Caco-2 (cell line): Measurements from ENCODE around the gene TNS3. TPM values are rescaled to one million over a fixed set of nuclear protein-coding genes. Genes with fewer than 3 reads are reported as not detected.
A peak's percentile ranks its signal among the peaks of the same experiment; 100 is the strongest.

Experiments used
- BruUV-seq: library from RNA; stranded (reverse); fragments of 400-500 nt; replicated peaks from 2 replicates; lab custom pipeline; 2021; lab: Mats Ljungman, UMichigan
- CTCF ChIA-PET: fragments of 300-600 bp; sonication (Branson Sonifier 250); formaldehyde crosslinking; loops from one replicate; lab custom pipeline; 2022; ENCODE audit warnings: antibody characterized with exemption; lab: Charles Lee
- POLR2A ChIA-PET: fragments of 300-600 bp; sonication (Branson Sonifier 250); formaldehyde crosslinking; loops from one replicate; lab custom pipeline; 2022; ENCODE audit warnings: antibody characterized with exemption; lab: Charles Lee
- DNase-seq, 2 experiments: peaks; one replicate each; pipeline versions ENCODE4 v3.0.0 to v3.0.0-alpha.2; 2020 to 2022
- H3K27me3 ChIP-seq: replicated peaks from 2 replicates; pipeline ENCODE4 v1.6.0; 2011; ENCODE audit warnings: low read length; ENCODE audit not compliant: control insufficient read depth, insufficient read depth
- H3K36me3 ChIP-seq: 2 replicates; pipeline ENCODE4 v1.5.1; 2011; ENCODE audit warnings: low read length; ENCODE audit not compliant: control insufficient read depth, insufficient read depth
- H3K4me1 ChIP-seq: fragments of 250-450 bp; sonication (Bioruptor Pico); 2 replicates; pipeline ENCODE4 v1.5.1; 2020; ENCODE audit warnings: mild to moderate bottlenecking
- H3K4me3 ChIP-seq: 2 replicates; pipeline ENCODE4 v1.5.1; 2011; ENCODE audit warnings: low read depth, mild to moderate bottlenecking, control low read depth, low read length
- H3K9me3 ChIP-seq: fragments of 250-450 bp; sonication (Bioruptor Pico); 2 replicates; pipeline ENCODE4 v1.5.1; 2020; ENCODE audit warnings: mild to moderate bottlenecking, moderate library complexity
- H3K27ac Mint-ChIP-seq: one replicate; pipeline ENCODE4 v1.8.0; 2022; ENCODE audit warnings: mixed read lengths; ENCODE audit not compliant: unreplicated experiment
- H3K27me3 Mint-ChIP-seq: one replicate; pipeline ENCODE4 v1.8.0; 2022; ENCODE audit warnings: mixed read lengths; ENCODE audit not compliant: insufficient read depth, unreplicated experiment
- H3K36me3 Mint-ChIP-seq: one replicate; pipeline ENCODE4 v1.8.0; 2022; ENCODE audit warnings: mild to moderate bottlenecking, mixed read lengths; ENCODE audit not compliant: insufficient read depth, unreplicated experiment
- H3K4me1 Mint-ChIP-seq: one replicate; pipeline ENCODE4 v1.8.0; 2022; ENCODE audit warnings: low read depth, mixed read lengths; ENCODE audit not compliant: unreplicated experiment
- H3K4me3 Mint-ChIP-seq: one replicate; pipeline ENCODE4 v1.8.0; 2022; ENCODE audit warnings: mild to moderate bottlenecking, moderate library complexity, mixed read lengths; ENCODE audit not compliant: unreplicated experiment
- H3K9me3 Mint-ChIP-seq: one replicate; pipeline ENCODE4 v1.8.0; 2022; ENCODE audit warnings: mixed read lengths; ENCODE audit not compliant: unreplicated experiment
- intact Hi-C: fragments of 100-400 bp; cut with micrococcal nuclease; formaldehyde crosslinking; loops from one replicate; pipeline ENCODE4 v1.10.0; 2022; ENCODE audit not compliant: unreplicated experiment
- total RNA-seq: library from RNA; stranded (reverse); gene quantifications from 2 replicates; pipeline ENCODE4 v1.2.3, GENCODE V29; 2022
- TF ChIP-seq, protein P1 (sequence below), 2 experiments: fragments of 200-600 bp in 1 of 2; IDR thresholded peaks; 1 replicate in 1 of 2; 2 replicates in 1 of 2; pipeline versions ENCODE4 v1.5.1 to v1.8.0; 2011 to 2022; ENCODE audit warnings: antibody characterized with exemption in 1 of 2, control low read depth in 1 of 2, inconsistent platforms in 1 of 2, low read depth in 1 of 2, low read length in 1 of 2, mild to moderate bottlenecking in 1 of 2, moderate library complexity in 1 of 2; ENCODE audit not compliant: insufficient read depth in 1 of 2, severe bottlenecking in 1 of 2, unreplicated experiment in 1 of 2

Gene TNS3
- total RNA-seq, 1 experiment from 2014 or later: 263 TPM

DNA sequence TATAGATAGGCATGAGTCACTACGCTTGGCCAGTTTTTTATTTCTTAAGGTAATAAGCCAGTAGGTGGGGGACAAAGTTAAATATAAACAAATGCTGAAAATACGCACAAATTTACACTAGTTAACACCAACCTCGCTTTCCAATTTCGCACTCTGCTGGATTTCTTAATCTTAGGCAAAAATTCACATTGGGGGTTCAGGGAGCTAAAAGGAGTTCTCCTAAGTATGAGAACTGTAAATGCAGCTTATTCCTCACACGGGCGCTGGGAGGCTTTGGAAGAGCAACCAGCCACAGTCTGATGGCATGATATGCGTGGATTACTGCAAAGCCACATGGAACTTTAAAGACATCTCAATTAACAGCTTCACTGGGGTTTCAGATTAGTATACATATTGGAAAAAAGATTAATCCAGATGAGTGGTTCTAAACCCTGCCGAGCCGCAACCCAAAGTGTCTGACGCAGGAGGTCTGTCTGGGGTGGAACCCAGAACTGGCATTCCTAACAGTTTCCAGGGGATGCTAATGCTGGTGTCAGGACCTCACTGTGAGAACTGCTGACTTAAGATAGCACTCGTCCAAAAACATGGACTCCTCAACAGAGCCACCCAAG lies 16.2 kb downstream of the TNS3 start:
- Histone ChIP-seq H3K4me3 (no peak overlapping the region), H3K4me1 (peaks cover 56% of the 10 kb centered on the region), H3K27me3 (no peaks in the 10 kb centered on the region), H3K36me3 (peaks cover 4% of the 10 kb centered on the region), H3K9me3 (no peaks in the 10 kb centered on the region)
- ChIA-PET POLR2A (no interaction called here), CTCF (no interaction called here)
- BruUV-seq: no TSS peak
- DNase-seq: no peak
- H3K4me3 Mint-ChIP-seq: no peak overlapping the region
- peaks cover 97% of the 10 kb centered on the region for H3K36me3 Mint-ChIP-seq
- intact Hi-C loops: no loop called here
- peak overlapping the region; percentile 42 for H3K27ac Mint-ChIP-seq
- no peaks in the 10 kb centered on the region for H3K9me3 Mint-ChIP-seq
- no peaks in the 10 kb centered on the region for H3K27me3 Mint-ChIP-seq
- TF ChIP-seq, protein P1, sequence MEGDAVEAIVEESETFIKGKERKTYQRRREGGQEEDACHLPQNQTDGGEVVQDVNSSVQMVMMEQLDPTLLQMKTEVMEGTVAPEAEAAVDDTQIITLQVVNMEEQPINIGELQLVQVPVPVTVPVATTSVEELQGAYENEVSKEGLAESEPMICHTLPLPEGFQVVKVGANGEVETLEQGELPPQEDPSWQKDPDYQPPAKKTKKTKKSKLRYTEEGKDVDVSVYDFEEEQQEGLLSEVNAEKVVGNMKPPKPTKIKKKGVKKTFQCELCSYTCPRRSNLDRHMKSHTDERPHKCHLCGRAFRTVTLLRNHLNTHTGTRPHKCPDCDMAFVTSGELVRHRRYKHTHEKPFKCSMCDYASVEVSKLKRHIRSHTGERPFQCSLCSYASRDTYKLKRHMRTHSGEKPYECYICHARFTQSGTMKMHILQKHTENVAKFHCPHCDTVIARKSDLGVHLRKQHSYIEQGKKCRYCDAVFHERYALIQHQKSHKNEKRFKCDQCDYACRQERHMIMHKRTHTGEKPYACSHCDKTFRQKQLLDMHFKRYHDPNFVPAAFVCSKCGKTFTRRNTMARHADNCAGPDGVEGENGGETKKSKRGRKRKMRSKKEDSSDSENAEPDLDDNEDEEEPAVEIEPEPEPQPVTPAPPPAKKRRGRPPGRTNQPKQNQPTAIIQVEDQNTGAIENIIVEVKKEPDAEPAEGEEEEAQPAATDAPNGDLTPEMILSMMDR (IDR thresholded peaks at IDR 0.05; ENCODE audit: insufficient read depth in 1 of 2, low read depth in 1 of 2, low read length in 1 of 2, severe bottlenecking in 1 of 2, unreplicated experiment in 1 of 2): no peak
- peaks cover 45% of the 10 kb centered on the region for H3K4me1 Mint-ChIP-seq

DNA sequence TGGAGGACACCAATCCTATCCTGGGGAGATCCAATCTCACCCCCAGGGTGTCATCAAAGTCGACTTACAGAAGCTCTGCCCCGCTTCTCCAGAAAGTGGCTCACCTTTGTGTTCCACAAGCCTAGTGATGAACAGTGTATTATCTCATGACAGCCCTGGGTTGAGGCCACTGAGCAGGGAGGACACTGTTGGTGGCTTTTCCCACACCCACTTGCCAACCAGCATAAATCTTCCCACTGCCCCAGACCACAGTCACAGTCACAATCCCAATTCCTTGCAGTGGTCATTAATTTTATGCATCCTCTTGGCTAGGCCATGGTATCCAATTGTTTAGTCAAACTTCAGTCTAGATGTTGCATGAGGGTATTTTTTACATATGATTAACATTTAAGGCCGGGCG lies 18.4 kb downstream of the TNS3 start:
- no peaks in the 10 kb centered on the region for H3K27me3 Mint-ChIP-seq
- H3K9me3 Mint-ChIP-seq: no peaks in the 10 kb centered on the region
- H3K4me3 Mint-ChIP-seq: no peak overlapping the region
- CTCF ChIA-PET: no interaction called here
- no TSS peak for BruUV-seq
- H3K4me1 Mint-ChIP-seq: peaks cover 59% of the 10 kb centered on the region
- POLR2A ChIA-PET: no interaction called here
- H3K27ac Mint-ChIP-seq: peak overlapping the region; percentile 79
- no peak for DNase-seq
- H3K36me3 ChIP-seq: peaks cover 3% of the 10 kb centered on the region
- intact Hi-C loops: no loop called here
- H3K36me3 Mint-ChIP-seq: peaks cover 100% of the 10 kb centered on the region
- H3K4me1 ChIP-seq: peaks cover 75% of the 10 kb centered on the region
- H3K4me3 ChIP-seq: no peak overlapping the region
- TF ChIP-seq, protein P1 (IDR thresholded peaks at IDR 0.05; ENCODE audit: insufficient read depth in 1 of 2, low read depth in 1 of 2, low read length in 1 of 2, severe bottlenecking in 1 of 2, unreplicated experiment in 1 of 2): no peak
- H3K9me3 ChIP-seq: no peaks in the 10 kb centered on the region
- H3K27me3 ChIP-seq: no peaks in the 10 kb centered on the region

DNA sequence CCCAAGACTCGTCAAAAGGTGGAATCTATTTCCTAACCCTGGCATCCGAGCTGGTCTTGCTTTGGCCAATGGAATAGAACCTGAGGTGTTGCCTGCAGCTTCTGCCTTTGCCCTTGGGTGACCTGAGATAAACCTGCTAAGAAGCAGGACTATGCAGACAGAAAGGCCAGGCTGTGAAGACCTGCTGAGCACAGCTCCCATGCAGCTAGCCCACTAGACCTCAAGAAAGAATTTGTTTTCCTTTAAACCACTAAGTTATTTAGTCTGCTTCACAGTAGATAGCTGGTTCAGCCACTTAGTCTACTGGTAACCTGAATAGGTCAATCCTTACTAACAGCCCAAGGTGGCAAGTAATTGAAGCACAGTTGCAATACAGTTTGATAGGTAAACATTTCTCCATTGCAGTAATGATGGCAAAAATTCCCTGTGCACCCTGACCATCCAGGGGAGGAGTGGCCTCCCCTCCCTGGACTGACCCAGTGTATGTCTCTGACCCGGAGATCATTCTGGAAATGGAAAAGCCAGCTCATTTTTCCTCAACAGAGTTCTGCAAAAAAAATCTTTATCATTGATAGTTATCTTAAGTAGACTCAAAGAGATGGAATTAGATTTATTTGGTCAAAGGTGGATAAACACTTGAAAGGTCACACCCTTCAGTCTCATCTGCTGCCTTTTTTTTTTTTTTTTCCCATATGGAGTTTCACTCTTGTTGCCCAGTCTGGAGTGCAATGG lies 20.0 kb downstream of the TNS3 start:
- H3K36me3 ChIP-seq: peaks cover 2% of the 10 kb centered on the region
- CTCF ChIA-PET: interaction anchor here (0.7 kb wide), 1 partner anchor 118 kb away, joined by 7 read pairs; no protein-coding TSS in a partner anchor
- DNase-seq: no peak
- Mint-ChIP-seq H3K9me3 (no peaks in the 10 kb centered on the region), H3K4me1 (peaks cover 68% of the 10 kb centered on the region), H3K27ac (peak overlapping the region; percentile 92), H3K36me3 (peaks cover 100% of the 10 kb centered on the region), H3K4me3 (no peak overlapping the region), H3K27me3 (no peaks in the 10 kb centered on the region)
- no peaks in the 10 kb centered on the region for H3K9me3 ChIP-seq
- intact Hi-C loops: no loop called here
- H3K4me1 ChIP-seq: peaks cover 79% of the 10 kb centered on the region
- TF ChIP-seq, protein P1 (IDR thresholded peaks at IDR 0.05; ENCODE audit: insufficient read depth in 1 of 2, low read depth in 1 of 2, low read length in 1 of 2, severe bottlenecking in 1 of 2, unreplicated experiment in 1 of 2): no peak
- no TSS peak for BruUV-seq
- no peak overlapping the region for H3K4me3 ChIP-seq
- no peaks in the 10 kb centered on the region for H3K27me3 ChIP-seq
- POLR2A ChIA-PET: interaction anchor here (1.0 kb wide), 1 partner anchor 14 kb away, joined by 3 read pairs; no protein-coding TSS in a partner anchor
